Neural cell (in vitro differentiated cells): ENCODE measurements around the gene CCNJL. TPM values are rescaled to one million over a fixed set of nuclear protein-coding genes. Genes with fewer than 3 reads are reported as not detected.

Experiments used
- H2AFZ ChIP-seq: fragments of 200-600, 300-800 bp; sonication (generic), shearing (Covaris generic); 2 replicates; pipeline ENCODE4 v1.6.0; 2014; ENCODE audit warnings: low read depth, mild to moderate bottlenecking, antibody characterized with exemption, low read length, moderate library complexity
- H3F3A ChIP-seq: fragments of 200-600 bp; shearing (Covaris generic); 2 replicates; pipeline ENCODE4 v1.6.1; 2016; ENCODE audit warnings: mild to moderate bottlenecking, moderate library complexity, mixed read lengths, antibody characterized with exemption, low read length; ENCODE audit not compliant: insufficient read depth, poor library complexity, severe bottlenecking
- H3K27ac ChIP-seq: fragments of 200-600, 300-800 bp; sonication (generic), shearing (Covaris generic); 2 replicates; pipeline ENCODE4 v1.5.1; 2014; ENCODE audit warnings: mild to moderate bottlenecking, low read length, moderate library complexity
- H3K27me3 ChIP-seq: fragments of 300-800, 200-600 bp; sonication (generic), shearing (Covaris generic); 2 replicates; pipeline ENCODE4 v1.6.0; 2014; ENCODE audit warnings: mild to moderate bottlenecking, low read depth, low read length, moderate library complexity; ENCODE audit not compliant: insufficient read depth
- H3K36me3 ChIP-seq: fragments of 300-800, 200-600 bp; sonication (generic), shearing (Covaris generic); 2 replicates; pipeline ENCODE4 v1.5.1; 2014; ENCODE audit warnings: mild to moderate bottlenecking, antibody characterized with exemption, low read length, moderate library complexity; ENCODE audit not compliant: insufficient read depth
- H3K4me2 ChIP-seq: fragments of 300-800, 200-600 bp; sonication (generic), shearing (Covaris generic); 2 replicates; pipeline ENCODE4 v1.6.0; 2014; ENCODE audit warnings: mild to moderate bottlenecking, low read length
- H3K4me3 ChIP-seq: fragments of 300-800, 200-600 bp; sonication (generic), shearing (Covaris generic); 2 replicates; pipeline ENCODE4 v1.5.1; 2014; ENCODE audit warnings: mild to moderate bottlenecking, low read length, moderate library complexity
- H3K79me2 ChIP-seq: fragments of 200-600 bp; shearing (Covaris generic); replicated peaks from 2 replicates; pipeline ENCODE4 v1.6.0; 2014; ENCODE audit warnings: mild to moderate bottlenecking, low read length, moderate library complexity; ENCODE audit not compliant: insufficient read depth
- H3K9ac ChIP-seq: fragments of 300-800, 200-600 bp; sonication (generic), shearing (Covaris generic); 2 replicates; pipeline ENCODE4 v1.6.1; 2016; ENCODE audit warnings: mild to moderate bottlenecking, low read length, mixed read lengths
- H3K9me2 ChIP-seq: fragments of 200-600 bp; shearing (Covaris generic); 2 replicates; pipeline ENCODE4 v1.6.1; 2016; ENCODE audit warnings: mild to moderate bottlenecking, low read length, mixed read lengths; ENCODE audit not compliant: insufficient read depth
- H3K9me3 ChIP-seq: fragments of 200-600, 300-800 bp; sonication (generic), shearing (Covaris generic); 2 replicates; pipeline ENCODE4 v1.6.1; 2016; ENCODE audit warnings: mild to moderate bottlenecking, mixed run types, low read length, moderate library complexity, mixed read lengths
- H4K20me1 ChIP-seq: fragments of 200-600 bp; shearing (Covaris generic); 2 replicates; pipeline ENCODE4 v1.6.1; 2016; ENCODE audit warnings: mild to moderate bottlenecking, mixed run types; ENCODE audit not compliant: insufficient read depth
- CTCF ChIP-seq: fragments of 450-650 bp; IDR thresholded peaks from 2 replicates; pipeline ENCODE4 v1.5.1; 2014; ENCODE audit warnings: antibody characterized with exemption, mild to moderate bottlenecking, moderate library complexity; ENCODE audit not compliant: poor library complexity, severe bottlenecking
- EP300 ChIP-seq: fragments of 450-650 bp; conservative IDR thresholded peaks from 2 replicates; pipeline ENCODE4 v1.6.1; 2014; ENCODE audit warnings: antibody characterized with exemption, mild to moderate bottlenecking, moderate library complexity; ENCODE audit not compliant: poor library complexity, severe bottlenecking
- EZH2 ChIP-seq: fragments of 200-600, 300-800 bp; shearing (Covaris generic), sonication (generic); IDR thresholded peaks from 2 replicates; pipeline ENCODE4 v1.6.1; 2014; ENCODE audit warnings: antibody characterized with exemption, low read length, borderline replicate concordance, mild to moderate bottlenecking; ENCODE audit not compliant: insufficient read depth, poor library complexity, severe bottlenecking
- MXI1 ChIP-seq: fragments of 450-650 bp; conservative IDR thresholded peaks from 2 replicates; pipeline ENCODE4 v1.6.1; 2014; ENCODE audit warnings: antibody characterized with exemption, mild to moderate bottlenecking; ENCODE audit not compliant: poor library complexity, severe bottlenecking
- POLR2AphosphoS5 ChIP-seq: IDR thresholded peaks from 2 replicates; pipeline ENCODE4 v1.6.1; 2012
- RAD21 ChIP-seq: fragments of 450-650 bp; conservative IDR thresholded peaks from 2 replicates; pipeline ENCODE4 v1.6.1; 2014; ENCODE audit warnings: antibody characterized with exemption, mild to moderate bottlenecking, moderate library complexity
- REST ChIP-seq: IDR thresholded peaks from 2 replicates; pipeline ENCODE4 v1.6.1; 2012; ENCODE audit warnings: borderline replicate concordance
- SMC3 ChIP-seq: fragments of 450-650 bp; conservative IDR thresholded peaks from 2 replicates; pipeline ENCODE4 v1.6.1; 2014; ENCODE audit warnings: antibody characterized with exemption, mild to moderate bottlenecking, moderate library complexity; ENCODE audit not compliant: poor library complexity
- TAF1 ChIP-seq: IDR thresholded peaks from 2 replicates; pipeline ENCODE4 v1.6.1; 2012; ENCODE audit warnings: low read depth
- polyA plus RNA-seq: library from polyadenylated mRNA; depleted of rRNA; stranded (reverse); fragments of >200 nt; gene quantifications from 2 replicates; pipeline ENCODE4 v1.2.3, GENCODE V29; 2014

CCNJL gene
- polyA plus RNA-seq, 1 donor from 2014 or later = 0.84 TPM

- H3K36me3 ChIP-seq = no peaks in the 10 kb centered on the region
- H2AFZ ChIP-seq = no peak overlapping the region
- H3K4me3 ChIP-seq = no peak overlapping the region
- no peaks in the 10 kb centered on the region for H3F3A ChIP-seq
- no peak overlapping the region for H3K9ac ChIP-seq
- no peak for TF ChIP-seq TAF1
- TF ChIP-seq REST = no peak
- no peak for TF ChIP-seq RAD21
- TF ChIP-seq EP300 = no peak
- TF ChIP-seq CTCF = no peak
- no peak for TF ChIP-seq POLR2AphosphoS5
- no peak for TF ChIP-seq MXI1
- TF ChIP-seq SMC3 = no peak
- TF ChIP-seq EZH2 = no peak
- no peaks in the 10 kb centered on the region for H3K9me3 ChIP-seq
- H3K79me2 ChIP-seq = no peaks in the 10 kb centered on the region
- H3K27ac ChIP-seq = no peak overlapping the region
- no peaks in the 10 kb centered on the region for H3K27me3 ChIP-seq
- H3K9me2 ChIP-seq = no peaks in the 10 kb centered on the region
- H4K20me1 ChIP-seq = no peaks in the 10 kb centered on the region
- H3K4me2 ChIP-seq = no peak overlapping the region
These were observed 57.7 kb downstream of the CCNJL start for GRCh38 chr5:160254706-160255105.

- no peaks in the 10 kb centered on the region for H3K9me3 ChIP-seq
- no peak overlapping the region for H3K4me2 ChIP-seq
- TF ChIP-seq RAD21 (no peak), SMC3 (no peak), POLR2AphosphoS5 (no peak), MXI1 (no peak), CTCF (no peak)
- H2AFZ ChIP-seq = no peak overlapping the region
- no peaks in the 10 kb centered on the region for H3K79me2 ChIP-seq
- H4K20me1 ChIP-seq = no peaks in the 10 kb centered on the region
- no peaks in the 10 kb centered on the region for H3K9me2 ChIP-seq
- H3K4me3 ChIP-seq = no peak overlapping the region
- no peaks in the 10 kb centered on the region for H3F3A ChIP-seq
- H3K9ac ChIP-seq = no peak overlapping the region
- no peak overlapping the region for H3K27ac ChIP-seq
- H3K36me3 ChIP-seq = no peaks in the 10 kb centered on the region
- H3K27me3 ChIP-seq = no peaks in the 10 kb centered on the region
These were observed 58.9 kb downstream of the CCNJL start for GRCh38 chr5:160253441-160253840.
